ENCODE measurements around the gene CAPN1. TPM values are rescaled to one million over a fixed set of nuclear protein-coding genes. Genes with fewer than 3 reads are reported as not detected.

Gene CAPN1
- total and polyA plus RNA-seq, 2 of the 4 experiments (the other 2 are of a cell fraction) = 110 to 182 TPM

GRCh38 chr11:65225279-65226102 is 43.8 kb downstream of the CAPN1 start:
- Histone ChIP-seq H3K36me3 (ENCODE audit: control insufficient read depth, insufficient read depth, low read length) (peaks cover 1% of the 10 kb centered on the region; the same call in 1 of the 2 replicates), H3K27me3 (ENCODE audit: control insufficient read depth, insufficient read depth, low read length) (no peaks in the 10 kb centered on the region), H4K5ac (ENCODE audit: low read depth, low read length) (peak overlapping the region; percentile 54), H2BK5ac (ENCODE audit: low read depth, low read length, poor library complexity, severe bottlenecking) (peak overlapping the region; percentile 27), H3K23ac (ENCODE audit: low read depth, low read length) (no peak overlapping the region; the same call in none of the 2 replicates), H2AK9ac (replicated peaks; ENCODE audit: low read depth, low read length, poor library complexity) (peak overlapping the region; percentile 76), H3K79me1 (ENCODE audit: low read depth in 1 of 2, low read length in 2 of 2) (no peaks in the 10 kb centered on the region), H3K56ac (ENCODE audit: extremely low read depth, insufficient read depth, low read length) (no peak overlapping the region), H2AFZ (replicated peaks; ENCODE audit: low read length, poor library complexity) (peak overlapping the region; percentile 95), H2BK15ac (ENCODE audit: low read depth, low read length) (no peak overlapping the region; the same call in 2 of the 3 replicates), H3K4ac (ENCODE audit: low read depth, low read length) (peak overlapping the region; percentile 68), H3K4me2 (ENCODE audit: low read depth, low read length) (peak overlapping the region; percentile 63), H2AK5ac (ENCODE audit: low read depth, low read length) (no peak overlapping the region), H3K9me1 (ENCODE audit: insufficient read depth, low read length) (peaks cover 12% of the 10 kb centered on the region; the same call in 1 of the 2 replicates), H3K9me3 (ENCODE audit: control insufficient read depth, insufficient read depth, low read length) (no peaks in the 10 kb centered on the region), H3K9ac (ENCODE audit: low read depth, low read length) (peak overlapping the region; percentile 25), H3K14ac (replicated peaks; ENCODE audit: low read depth, low read length) (0 out of 2 replicates have a peak overlapping the region, but pooled peaks have one; percentile 51), H4K91ac (ENCODE audit: insufficient read depth, low read depth, low read length) (peak overlapping the region; percentile 56), H3K27ac (ENCODE audit: insufficient read depth, low read length) (peak overlapping the region; percentile 6; the same call in 1 of the 2 replicates), H3K18ac (ENCODE audit: low read depth, low read length) (peak overlapping the region; percentile 29), H2BK20ac (ENCODE audit: low read depth, low read length) (peak overlapping the region; percentile 20; the same call in 1 of the 2 replicates), H3K4me3 (ENCODE audit: insufficient read depth, low read depth, low read length) (peak overlapping the region; percentile 19; the same call in 1 of the 2 replicates), H4K8ac (ENCODE audit: low read depth in 2 of 2, low read length in 2 of 2) (peak overlapping the region; percentile 45 to 76; a peak in 3 of 4 replicates), H2BK120ac (ENCODE audit: low read depth, low read length) (peak overlapping the region; percentile 83), H3K4me1 (ENCODE audit: control insufficient read depth, insufficient read depth, low read length) (peaks cover 10% of the 10 kb centered on the region), H4K20me1 (ENCODE audit: insufficient read depth, low read length) (no peaks in the 10 kb centered on the region)
- ATAC-seq (ENCODE audit: low read depth) (peak; percentile 79), DNase-seq (peak; percentile 52)
- ChIA-PET POLR2A (ENCODE audit: unreplicated experiment) (no interaction called here), CTCF (interaction anchor here (0.6 to 1.9 kb wide), 7 partner anchors 11 to 104 kb away, joined by 3 to 8 read pairs (median 5); no protein-coding TSS in a partner anchor)
- 11% methylated on average over 16 of the region's 42 CpGs; no CpG with 5 or more reads in 1 of the 2 experiments for WGBS, 2 experiments (ENCODE audit: extremely low coverage in 2 of 2, insufficient read length in 1 of 2)
- intact Hi-C loops (cut with micrococcal nuclease) (loop anchor here (2.0 kb wide), 1 partner anchor 29 kb away; no protein-coding TSS in a partner anchor), in situ Hi-C loops (cut with MboI; ENCODE audit: low sequenced_read_pairs) (no loop called here), dilution Hi-C loops (cut with HindIII; ENCODE audit: low sequenced_read_pairs, unreplicated experiment) (no loop called here)
- no TSS peak for BruUV-seq (replicated peaks)
- TF ChIP-seq, protein P1, sequence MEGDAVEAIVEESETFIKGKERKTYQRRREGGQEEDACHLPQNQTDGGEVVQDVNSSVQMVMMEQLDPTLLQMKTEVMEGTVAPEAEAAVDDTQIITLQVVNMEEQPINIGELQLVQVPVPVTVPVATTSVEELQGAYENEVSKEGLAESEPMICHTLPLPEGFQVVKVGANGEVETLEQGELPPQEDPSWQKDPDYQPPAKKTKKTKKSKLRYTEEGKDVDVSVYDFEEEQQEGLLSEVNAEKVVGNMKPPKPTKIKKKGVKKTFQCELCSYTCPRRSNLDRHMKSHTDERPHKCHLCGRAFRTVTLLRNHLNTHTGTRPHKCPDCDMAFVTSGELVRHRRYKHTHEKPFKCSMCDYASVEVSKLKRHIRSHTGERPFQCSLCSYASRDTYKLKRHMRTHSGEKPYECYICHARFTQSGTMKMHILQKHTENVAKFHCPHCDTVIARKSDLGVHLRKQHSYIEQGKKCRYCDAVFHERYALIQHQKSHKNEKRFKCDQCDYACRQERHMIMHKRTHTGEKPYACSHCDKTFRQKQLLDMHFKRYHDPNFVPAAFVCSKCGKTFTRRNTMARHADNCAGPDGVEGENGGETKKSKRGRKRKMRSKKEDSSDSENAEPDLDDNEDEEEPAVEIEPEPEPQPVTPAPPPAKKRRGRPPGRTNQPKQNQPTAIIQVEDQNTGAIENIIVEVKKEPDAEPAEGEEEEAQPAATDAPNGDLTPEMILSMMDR (conservative IDR thresholded peaks at IDR 0.05; ENCODE audit: low read depth, low read length) = peak; percentile 55
- TF ChIP-seq MAFK (IDR thresholded peaks at IDR 0.05; ENCODE audit: low read depth, low read length) = no peak
- TF ChIP-seq SMC3 (IDR thresholded peaks at IDR 0.05; ENCODE audit: low read depth, low read length) = peak; percentile 34; the same call in 1 of the 2 replicates
- TF ChIP-seq, protein P2, sequence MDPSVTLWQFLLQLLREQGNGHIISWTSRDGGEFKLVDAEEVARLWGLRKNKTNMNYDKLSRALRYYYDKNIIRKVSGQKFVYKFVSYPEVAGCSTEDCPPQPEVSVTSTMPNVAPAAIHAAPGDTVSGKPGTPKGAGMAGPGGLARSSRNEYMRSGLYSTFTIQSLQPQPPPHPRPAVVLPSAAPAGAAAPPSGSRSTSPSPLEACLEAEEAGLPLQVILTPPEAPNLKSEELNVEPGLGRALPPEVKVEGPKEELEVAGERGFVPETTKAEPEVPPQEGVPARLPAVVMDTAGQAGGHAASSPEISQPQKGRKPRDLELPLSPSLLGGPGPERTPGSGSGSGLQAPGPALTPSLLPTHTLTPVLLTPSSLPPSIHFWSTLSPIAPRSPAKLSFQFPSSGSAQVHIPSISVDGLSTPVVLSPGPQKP (IDR thresholded peaks at IDR 0.05; ENCODE audit: borderline replicate concordance, low read depth, low read length) = no peak
- no peak for TF ChIP-seq RCOR1 (IDR thresholded peaks at IDR 0.05; ENCODE audit: insufficient replicate concordance, low read length)
- TF ChIP-seq RAD21 (IDR thresholded peaks at IDR 0.05; ENCODE audit: low read length) = peak; percentile 62
- no peak for TF ChIP-seq MAZ (IDR thresholded peaks at IDR 0.05; ENCODE audit: borderline replicate concordance, low read depth, low read length)
- no peak for TF ChIP-seq RFX5 (IDR thresholded peaks at IDR 0.05; ENCODE audit: low read depth, low read length)
- TF ChIP-seq, protein P3, sequence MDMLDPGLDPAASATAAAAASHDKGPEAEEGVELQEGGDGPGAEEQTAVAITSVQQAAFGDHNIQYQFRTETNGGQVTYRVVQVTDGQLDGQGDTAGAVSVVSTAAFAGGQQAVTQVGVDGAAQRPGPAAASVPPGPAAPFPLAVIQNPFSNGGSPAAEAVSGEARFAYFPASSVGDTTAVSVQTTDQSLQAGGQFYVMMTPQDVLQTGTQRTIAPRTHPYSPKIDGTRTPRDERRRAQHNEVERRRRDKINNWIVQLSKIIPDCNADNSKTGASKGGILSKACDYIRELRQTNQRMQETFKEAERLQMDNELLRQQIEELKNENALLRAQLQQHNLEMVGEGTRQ (IDR thresholded peaks at IDR 0.05; ENCODE audit: low read depth, low read length) = no peak
- no peak for TF ChIP-seq NFE2L2 (IDR thresholded peaks at IDR 0.05; ENCODE audit: low read depth, low read length)
